MM.1S (cell line): Measurements from ENCODE around the gene BCL2.

Experiments
- EZH2 ChIP-seq: fragments of 300-600 bp; sonication (generic); optimal IDR thresholded peaks from 2 replicates; pipeline ENCODE3; 2017; ENCODE audit warnings: low read depth, mild to moderate bottlenecking, antibody characterized with exemption, low read length, mixed read lengths
- TF ChIP-seq, protein P1 (sequence below): fragments of 300-600 bp; sonication (generic); IDR thresholded peaks from 2 replicates; pipeline ENCODE4 v1.5.1; 2016; ENCODE audit warnings: antibody characterized with exemption, low read length, mixed read lengths

DNA sequence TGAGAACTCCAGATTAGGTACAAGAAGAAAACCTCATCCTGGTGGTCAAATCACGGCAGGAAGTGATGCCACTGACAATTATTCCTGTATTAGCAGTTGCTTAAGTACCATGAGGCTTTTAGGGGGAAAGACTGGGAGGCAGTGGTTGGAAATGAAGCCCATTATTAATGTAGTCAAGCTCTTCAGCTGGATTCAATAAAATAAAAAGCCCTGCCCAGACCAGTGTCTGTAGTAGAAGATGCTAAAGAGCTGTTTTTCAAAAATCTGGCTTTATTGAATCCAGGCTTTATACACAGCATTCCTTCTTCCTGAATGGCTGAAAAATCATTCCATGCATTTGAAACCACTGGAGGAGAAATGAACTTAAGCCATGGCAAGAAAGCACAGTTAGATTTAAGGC, 155.2 kb downstream of the BCL2 start:
- TF ChIP-seq, protein P1, sequence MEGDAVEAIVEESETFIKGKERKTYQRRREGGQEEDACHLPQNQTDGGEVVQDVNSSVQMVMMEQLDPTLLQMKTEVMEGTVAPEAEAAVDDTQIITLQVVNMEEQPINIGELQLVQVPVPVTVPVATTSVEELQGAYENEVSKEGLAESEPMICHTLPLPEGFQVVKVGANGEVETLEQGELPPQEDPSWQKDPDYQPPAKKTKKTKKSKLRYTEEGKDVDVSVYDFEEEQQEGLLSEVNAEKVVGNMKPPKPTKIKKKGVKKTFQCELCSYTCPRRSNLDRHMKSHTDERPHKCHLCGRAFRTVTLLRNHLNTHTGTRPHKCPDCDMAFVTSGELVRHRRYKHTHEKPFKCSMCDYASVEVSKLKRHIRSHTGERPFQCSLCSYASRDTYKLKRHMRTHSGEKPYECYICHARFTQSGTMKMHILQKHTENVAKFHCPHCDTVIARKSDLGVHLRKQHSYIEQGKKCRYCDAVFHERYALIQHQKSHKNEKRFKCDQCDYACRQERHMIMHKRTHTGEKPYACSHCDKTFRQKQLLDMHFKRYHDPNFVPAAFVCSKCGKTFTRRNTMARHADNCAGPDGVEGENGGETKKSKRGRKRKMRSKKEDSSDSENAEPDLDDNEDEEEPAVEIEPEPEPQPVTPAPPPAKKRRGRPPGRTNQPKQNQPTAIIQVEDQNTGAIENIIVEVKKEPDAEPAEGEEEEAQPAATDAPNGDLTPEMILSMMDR, result no peak
- TF ChIP-seq EZH2, result no peak
